ENCODE results near the gene ABR.

ABR gene

DNA sequence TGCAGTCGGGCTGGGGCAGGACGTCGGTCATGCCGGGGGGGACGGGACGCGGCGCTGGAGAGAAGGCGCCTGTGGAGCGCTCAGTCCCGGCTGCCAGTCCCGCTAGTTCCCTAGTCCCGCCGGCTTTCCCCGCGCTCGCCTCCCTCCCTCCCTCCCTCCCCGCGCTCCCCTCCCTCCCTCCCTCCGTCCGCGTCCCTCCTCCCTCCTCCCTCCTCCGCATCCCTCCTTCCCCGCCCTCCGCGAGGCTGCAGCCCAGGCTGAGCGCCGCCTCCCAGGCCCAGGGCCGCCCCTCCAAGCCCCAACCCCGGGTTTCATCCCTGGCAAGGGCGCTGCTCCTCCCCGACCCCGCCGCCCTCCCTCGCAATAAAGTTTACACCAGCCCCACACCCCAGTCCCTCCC lies 148.1 kb downstream of the ABR start:
- H3K27ac ChIP-seq (ENCODE audit: low read depth, low read length), result no peak overlapping the region
- no peaks in the 10 kb centered on the region for H3K4me1 ChIP-seq (ENCODE audit: control insufficient read depth, insufficient read depth, low read length)
- no peak overlapping the region for H3K9ac ChIP-seq (ENCODE audit: low read depth, low read length)
- H3K36me3 ChIP-seq (ENCODE audit: control insufficient read depth, insufficient read depth, low read length), result no peaks in the 10 kb centered on the region
- H3K4me3 ChIP-seq (ENCODE audit: low read depth, low read length), result peak overlapping the region; percentile 60
- no peaks in the 10 kb centered on the region for H3K9me3 ChIP-seq (ENCODE audit: control insufficient read depth, insufficient read depth, low read length)
- peaks cover 20% of the 10 kb centered on the region for H3K27me3 ChIP-seq (ENCODE audit: control insufficient read depth, insufficient read depth, low read length)

DNA sequence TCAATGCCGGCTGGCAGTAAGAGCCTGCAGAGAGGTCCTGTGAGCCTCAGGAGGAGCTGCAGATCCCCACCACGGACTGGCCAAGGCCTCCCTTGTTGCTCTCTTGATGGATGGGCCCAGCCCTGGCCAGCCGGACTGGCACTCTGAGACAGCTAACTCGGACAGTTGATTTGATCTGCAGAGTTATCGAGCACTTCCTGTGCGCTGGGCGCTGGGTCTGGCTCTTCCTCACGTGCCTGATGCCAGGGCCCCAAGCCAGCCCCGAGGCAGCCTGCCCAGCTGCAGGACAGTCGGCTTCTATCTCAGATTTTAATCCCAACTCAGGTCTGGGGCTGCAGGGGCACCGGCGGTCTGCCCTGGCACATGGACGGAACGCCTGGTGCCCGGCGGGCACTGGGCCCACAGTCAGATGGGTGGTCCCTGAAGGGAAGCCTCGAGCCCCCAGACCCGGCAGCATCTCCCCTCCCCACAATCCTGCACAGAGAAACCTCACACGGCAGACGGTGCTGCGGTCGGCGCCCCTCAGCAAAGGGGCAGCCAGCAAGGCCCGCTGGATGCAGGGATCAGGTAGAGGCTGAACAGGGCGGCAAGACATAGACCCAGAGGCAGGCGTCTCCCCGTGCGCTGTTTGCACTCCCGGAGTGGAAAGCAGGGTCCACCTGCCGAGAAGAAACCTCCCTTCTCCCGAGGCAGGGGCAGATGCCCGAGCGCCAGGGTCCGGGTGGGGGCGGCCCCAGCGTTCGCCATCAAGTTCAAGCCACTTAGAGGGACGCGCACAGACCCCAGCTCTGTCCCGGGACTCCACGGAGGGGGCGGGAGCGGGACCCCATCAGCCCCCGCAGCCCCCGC lies 148.9 kb downstream of the ABR start:
- peaks cover 20% of the 10 kb centered on the region for H3K27me3 ChIP-seq (ENCODE audit: control insufficient read depth, insufficient read depth, low read length)
- no peaks in the 10 kb centered on the region for H3K36me3 ChIP-seq (ENCODE audit: control insufficient read depth, insufficient read depth, low read length)
- peak overlapping the region; percentile 37; the same call in 1 of the 2 replicates for H3K4me3 ChIP-seq (ENCODE audit: low read depth, low read length)
- H3K9ac ChIP-seq (ENCODE audit: low read depth, low read length), result no peak overlapping the region
- H3K4me1 ChIP-seq (ENCODE audit: control insufficient read depth, insufficient read depth, low read length), result no peaks in the 10 kb centered on the region
- H3K27ac ChIP-seq (ENCODE audit: low read depth, low read length), result no peak overlapping the region
- no peaks in the 10 kb centered on the region for H3K9me3 ChIP-seq (ENCODE audit: control insufficient read depth, insufficient read depth, low read length)

GRCh38 chr17:1029922-1030644 lies 149.7 kb downstream of the ABR start:
- no peaks in the 10 kb centered on the region for H3K4me1 ChIP-seq (ENCODE audit: control insufficient read depth, insufficient read depth, low read length)
- no peak overlapping the region for H3K27ac ChIP-seq (ENCODE audit: low read depth, low read length)
- H3K27me3 ChIP-seq (ENCODE audit: control insufficient read depth, insufficient read depth, low read length), result peaks cover 20% of the 10 kb centered on the region
- H3K9ac ChIP-seq (ENCODE audit: low read depth, low read length), result no peak overlapping the region
- no peaks in the 10 kb centered on the region for H3K9me3 ChIP-seq (ENCODE audit: control insufficient read depth, insufficient read depth, low read length)
- H3K36me3 ChIP-seq (ENCODE audit: control insufficient read depth, insufficient read depth, low read length), result no peaks in the 10 kb centered on the region
- no peak overlapping the region for H3K4me3 ChIP-seq (ENCODE audit: low read depth, low read length)

- no peak overlapping the region for H3K4me3 ChIP-seq (ENCODE audit: low read depth, low read length)
- H3K9me3 ChIP-seq (ENCODE audit: control insufficient read depth, insufficient read depth, low read length), result no peaks in the 10 kb centered on the region
- no peaks in the 10 kb centered on the region for H3K36me3 ChIP-seq (ENCODE audit: control insufficient read depth, insufficient read depth, low read length)
- no peaks in the 10 kb centered on the region for H3K4me1 ChIP-seq (ENCODE audit: control insufficient read depth, insufficient read depth, low read length)
- H3K27ac ChIP-seq (ENCODE audit: low read depth, low read length), result no peak overlapping the region
- peaks cover 20% of the 10 kb centered on the region for H3K27me3 ChIP-seq (ENCODE audit: control insufficient read depth, insufficient read depth, low read length)
- H3K9ac ChIP-seq (ENCODE audit: low read depth, low read length), result no peak overlapping the region
Observed at GRCh38 chr17:1029196-1029921, 150.4 kb downstream of the ABR start.

GRCh38 chr17:1027044-1027443 lies 152.7 kb downstream of the ABR start:
- Histone ChIP-seq H3K36me3 (ENCODE audit: control insufficient read depth, insufficient read depth, low read length) (no peaks in the 10 kb centered on the region), H3K4me3 (ENCODE audit: low read depth, low read length) (no peak overlapping the region), H3K9me3 (ENCODE audit: control insufficient read depth, insufficient read depth, low read length) (no peaks in the 10 kb centered on the region), H3K9ac (ENCODE audit: low read depth, low read length) (no peak overlapping the region), H3K27me3 (ENCODE audit: control insufficient read depth, insufficient read depth, low read length) (peaks cover 8% of the 10 kb centered on the region; the same call in 1 of the 2 replicates), H3K4me1 (ENCODE audit: control insufficient read depth, insufficient read depth, low read length) (no peaks in the 10 kb centered on the region), H3K27ac (ENCODE audit: low read depth, low read length) (no peak overlapping the region)

DNA sequence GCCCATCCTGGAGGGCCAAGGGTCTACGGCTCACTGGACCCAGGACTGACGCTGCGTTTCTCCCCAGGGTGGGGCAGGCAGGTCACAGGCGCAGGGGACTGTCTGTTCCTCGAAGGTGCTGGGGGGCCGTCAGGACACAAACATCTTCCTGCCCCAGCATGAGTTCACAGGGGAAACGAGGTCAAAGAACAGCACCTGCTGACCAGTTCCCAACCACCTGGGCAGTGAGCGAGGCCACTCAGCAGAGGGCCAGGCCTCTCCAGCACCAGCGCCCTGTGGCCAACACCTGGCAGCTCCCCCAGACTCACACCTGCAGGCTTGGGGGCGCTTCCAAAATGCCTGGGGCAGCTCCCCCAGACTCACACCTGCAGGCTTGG lies 153.2 kb downstream of the ABR start:
- peaks cover 7% of the 10 kb centered on the region; the same call in 1 of the 2 replicates for H3K27me3 ChIP-seq (ENCODE audit: control insufficient read depth, insufficient read depth, low read length)
- no peaks in the 10 kb centered on the region for H3K9me3 ChIP-seq (ENCODE audit: control insufficient read depth, insufficient read depth, low read length)
- H3K36me3 ChIP-seq (ENCODE audit: control insufficient read depth, insufficient read depth, low read length), result no peaks in the 10 kb centered on the region
- H3K27ac ChIP-seq (ENCODE audit: low read depth, low read length), result no peak overlapping the region
- no peak overlapping the region for H3K9ac ChIP-seq (ENCODE audit: low read depth, low read length)
- H3K4me1 ChIP-seq (ENCODE audit: control insufficient read depth, insufficient read depth, low read length), result no peaks in the 10 kb centered on the region
- H3K4me3 ChIP-seq (ENCODE audit: low read depth, low read length), result no peak overlapping the region

- Histone ChIP-seq H3K27ac (ENCODE audit: low read depth, low read length) (no peak overlapping the region), H3K4me3 (ENCODE audit: low read depth, low read length) (no peak overlapping the region), H3K27me3 (ENCODE audit: control insufficient read depth, insufficient read depth, low read length) (peaks cover 4% of the 10 kb centered on the region; the same call in 1 of the 2 replicates), H3K9ac (ENCODE audit: low read depth, low read length) (no peak overlapping the region), H3K4me1 (ENCODE audit: control insufficient read depth, insufficient read depth, low read length) (no peaks in the 10 kb centered on the region), H3K36me3 (ENCODE audit: control insufficient read depth, insufficient read depth, low read length) (no peaks in the 10 kb centered on the region), H3K9me3 (ENCODE audit: control insufficient read depth, insufficient read depth, low read length) (no peaks in the 10 kb centered on the region)
Observed at GRCh38 chr17:1025733-1026598, 153.8 kb downstream of the ABR start.

GRCh38 chr17:1024076-1024475 lies 155.7 kb downstream of the ABR start:
- H3K9ac ChIP-seq (ENCODE audit: low read depth, low read length), result no peak overlapping the region
- no peaks in the 10 kb centered on the region for H3K9me3 ChIP-seq (ENCODE audit: control insufficient read depth, insufficient read depth, low read length)
- no peaks in the 10 kb centered on the region for H3K36me3 ChIP-seq (ENCODE audit: control insufficient read depth, insufficient read depth, low read length)
- H3K27ac ChIP-seq (ENCODE audit: low read depth, low read length), result no peak overlapping the region
- no peaks in the 10 kb centered on the region for H3K27me3 ChIP-seq (ENCODE audit: control insufficient read depth, insufficient read depth, low read length)
- no peaks in the 10 kb centered on the region for H3K4me1 ChIP-seq (ENCODE audit: control insufficient read depth, insufficient read depth, low read length)
- H3K4me3 ChIP-seq (ENCODE audit: low read depth, low read length), result no peak overlapping the region

DNA sequence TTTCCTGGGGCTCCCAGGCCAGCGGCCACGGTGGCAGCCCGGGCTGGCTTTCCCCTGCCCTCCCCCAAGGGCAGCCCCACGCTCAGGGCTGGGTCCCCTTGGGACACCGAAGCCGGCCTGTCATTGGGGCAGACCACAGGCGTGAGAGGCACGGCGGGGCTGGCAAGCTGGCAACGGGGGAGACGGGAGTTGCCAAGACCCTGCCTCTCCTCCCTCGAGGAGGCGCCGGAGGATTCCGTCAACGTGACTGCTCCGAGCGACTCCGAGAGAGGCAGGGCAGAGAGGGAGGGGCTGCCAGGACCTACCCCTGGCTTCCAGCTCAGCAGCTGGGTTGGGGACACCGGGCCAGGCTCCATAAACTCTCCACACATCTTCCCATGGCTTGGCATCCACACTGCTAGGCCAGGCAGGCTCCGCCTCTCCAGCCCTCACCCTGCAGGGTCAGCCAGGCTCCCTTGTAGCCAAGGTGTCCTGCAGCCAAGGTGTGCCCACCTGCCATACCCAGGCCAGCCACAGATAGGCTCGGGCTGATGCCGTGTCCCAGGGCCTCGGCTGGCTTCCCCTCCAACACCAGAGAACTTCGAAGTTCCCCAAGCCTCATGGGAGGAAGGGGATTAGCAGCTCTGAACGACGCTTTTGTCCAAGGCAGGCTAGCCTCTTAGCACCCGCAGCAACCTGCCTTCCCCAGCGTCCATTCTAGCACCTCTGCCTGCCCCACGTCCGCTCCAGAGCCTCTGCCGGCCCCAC lies 157.3 kb downstream of the ABR start:
- H3K9ac ChIP-seq (ENCODE audit: low read depth, low read length), result no peak overlapping the region
- H3K27ac ChIP-seq (ENCODE audit: low read depth, low read length), result no peak overlapping the region
- H3K4me3 ChIP-seq (ENCODE audit: low read depth, low read length), result no peak overlapping the region

DNA sequence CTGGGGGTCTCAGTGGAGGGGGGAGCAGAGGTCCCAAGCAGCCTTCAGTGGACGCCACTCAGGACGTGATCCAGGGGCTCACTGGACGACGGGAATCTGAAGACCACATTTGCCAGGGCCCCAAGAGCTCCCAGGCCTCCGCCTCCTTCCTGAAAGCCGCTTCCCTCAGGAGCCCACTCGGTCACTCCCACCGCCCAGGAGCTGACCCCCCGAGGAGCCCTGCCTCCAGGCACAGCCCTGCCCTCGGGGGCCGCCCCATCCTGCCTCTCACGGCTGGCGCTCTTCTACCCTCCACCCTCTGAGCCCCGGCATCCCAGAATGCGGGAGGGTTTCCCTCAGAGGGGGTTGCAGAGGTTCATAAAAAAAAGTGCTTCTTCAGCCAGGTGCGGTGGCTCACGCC lies 158.6 kb downstream of the ABR start:
- no peak overlapping the region for H3K9ac ChIP-seq (ENCODE audit: low read depth, low read length)
- H3K4me3 ChIP-seq (ENCODE audit: low read depth, low read length), result no peak overlapping the region
- H3K36me3 ChIP-seq (ENCODE audit: control insufficient read depth, insufficient read depth, low read length), result no peaks in the 10 kb centered on the region
- H3K27ac ChIP-seq (ENCODE audit: low read depth, low read length), result no peak overlapping the region
- H3K4me1 ChIP-seq (ENCODE audit: control insufficient read depth, insufficient read depth, low read length), result no peaks in the 10 kb centered on the region
- H3K9me3 ChIP-seq (ENCODE audit: control insufficient read depth, insufficient read depth, low read length), result no peaks in the 10 kb centered on the region
- no peaks in the 10 kb centered on the region for H3K27me3 ChIP-seq (ENCODE audit: control insufficient read depth, insufficient read depth, low read length)

More for the DNA sequence above, 157.3 kb downstream of the ABR start:
- Histone ChIP-seq H3K9me3 (ENCODE audit: control insufficient read depth, insufficient read depth, low read length) (no peaks in the 10 kb centered on the region), H3K4me1 (ENCODE audit: control insufficient read depth, insufficient read depth, low read length) (no peaks in the 10 kb centered on the region), H3K27me3 (ENCODE audit: control insufficient read depth, insufficient read depth, low read length) (no peaks in the 10 kb centered on the region), H3K36me3 (ENCODE audit: control insufficient read depth, insufficient read depth, low read length) (no peaks in the 10 kb centered on the region)

Measured in HUES48 (cell line).